Cardiac fibroblast (primary cell): Measurements from ENCODE around the gene PRAMEF11.

Experiments used
- DNase-seq, 2 donors: peaks; one replicate each; pipeline versions ENCODE4 v3.0.0 to v3.0.0-alpha.2; 2010; ENCODE audit warnings: low read depth in 2 of 2
- H3K4me3 ChIP-seq, 2 donors: replicated peaks in 1 of 2; 1 replicate in 1 of 2; 2 replicates in 1 of 2; pipeline ENCODE4 v1.5.1; 2011; ENCODE audit warnings: low read depth in 2 of 2, low read length in 2 of 2, mild to moderate bottlenecking in 2 of 2, moderate library complexity in 1 of 2
- TF ChIP-seq, protein P1 (sequence below): IDR thresholded peaks from one replicate; pipeline ENCODE4 v1.5.1; 2011; ENCODE audit warnings: low read depth, mild to moderate bottlenecking, low read length, inconsistent platforms

The PRAMEF11 gene

DNA sequence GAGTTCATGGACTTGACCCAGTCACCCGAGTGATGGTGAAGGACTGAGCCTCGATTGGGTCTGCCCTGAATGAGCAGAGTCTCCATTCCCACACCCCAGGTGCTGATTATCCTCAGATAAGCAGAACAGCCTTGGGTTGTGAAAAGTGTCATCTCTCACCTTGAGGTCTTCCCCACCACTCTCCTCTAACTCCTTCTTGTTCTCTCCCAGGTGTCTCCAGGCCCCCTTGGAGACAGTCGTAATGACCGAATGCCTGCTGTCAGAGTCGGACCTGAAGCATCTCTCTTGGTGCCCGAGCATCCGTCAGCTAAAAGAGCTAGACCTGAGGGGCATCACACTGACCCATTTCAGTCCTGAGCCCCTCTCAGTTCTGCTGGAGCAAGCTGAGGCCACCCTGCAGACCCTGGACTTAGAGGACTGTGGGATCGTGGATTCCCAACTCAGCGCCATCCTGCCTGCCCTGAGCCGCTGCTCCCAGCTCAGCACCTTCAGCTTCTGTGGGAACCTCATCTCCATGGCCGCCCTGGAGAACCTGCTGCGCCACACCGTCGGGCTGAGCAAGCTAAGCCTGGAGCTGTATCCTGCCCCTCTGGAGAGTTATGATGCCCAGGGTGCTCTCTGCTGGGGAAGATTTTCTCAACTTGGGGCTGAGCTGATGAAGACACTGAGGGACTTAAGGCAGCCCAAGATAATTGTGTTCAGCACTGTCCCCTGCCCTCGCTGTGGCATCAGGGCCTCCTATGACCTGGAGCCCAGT is 54.2 kb downstream of the PRAMEF11 start:
- H3K4me3 ChIP-seq = no peak overlapping the region
- no peak for DNase-seq
- TF ChIP-seq, protein P1, sequence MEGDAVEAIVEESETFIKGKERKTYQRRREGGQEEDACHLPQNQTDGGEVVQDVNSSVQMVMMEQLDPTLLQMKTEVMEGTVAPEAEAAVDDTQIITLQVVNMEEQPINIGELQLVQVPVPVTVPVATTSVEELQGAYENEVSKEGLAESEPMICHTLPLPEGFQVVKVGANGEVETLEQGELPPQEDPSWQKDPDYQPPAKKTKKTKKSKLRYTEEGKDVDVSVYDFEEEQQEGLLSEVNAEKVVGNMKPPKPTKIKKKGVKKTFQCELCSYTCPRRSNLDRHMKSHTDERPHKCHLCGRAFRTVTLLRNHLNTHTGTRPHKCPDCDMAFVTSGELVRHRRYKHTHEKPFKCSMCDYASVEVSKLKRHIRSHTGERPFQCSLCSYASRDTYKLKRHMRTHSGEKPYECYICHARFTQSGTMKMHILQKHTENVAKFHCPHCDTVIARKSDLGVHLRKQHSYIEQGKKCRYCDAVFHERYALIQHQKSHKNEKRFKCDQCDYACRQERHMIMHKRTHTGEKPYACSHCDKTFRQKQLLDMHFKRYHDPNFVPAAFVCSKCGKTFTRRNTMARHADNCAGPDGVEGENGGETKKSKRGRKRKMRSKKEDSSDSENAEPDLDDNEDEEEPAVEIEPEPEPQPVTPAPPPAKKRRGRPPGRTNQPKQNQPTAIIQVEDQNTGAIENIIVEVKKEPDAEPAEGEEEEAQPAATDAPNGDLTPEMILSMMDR = no peak

DNA sequence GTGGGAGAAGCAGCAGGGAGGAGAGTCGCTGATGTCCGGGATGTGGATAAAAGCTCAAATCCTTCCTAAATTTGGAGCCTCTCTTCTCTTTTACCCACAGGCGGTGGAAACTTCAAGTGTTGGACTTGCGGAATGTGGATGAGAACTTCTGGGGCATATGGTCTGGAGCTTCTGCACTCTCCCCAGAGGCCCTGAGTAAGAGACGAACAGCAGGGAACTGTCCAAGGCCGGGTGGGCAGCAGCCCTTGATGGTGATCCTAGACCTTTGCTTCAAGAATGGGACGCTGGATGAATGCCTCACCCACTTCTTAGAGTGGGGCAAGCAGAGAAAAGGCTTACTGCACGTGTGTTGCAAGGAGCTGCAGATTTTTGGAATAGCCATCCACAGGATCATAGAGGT is 55.8 kb downstream of the PRAMEF11 start:
- no peak for DNase-seq
- TF ChIP-seq, protein P1 = no peak
- H3K4me3 ChIP-seq = no peak overlapping the region

GRCh38 chr1:12774801-12775345 is 56.3 kb downstream of the PRAMEF11 start:
- H3K4me3 ChIP-seq = no peak overlapping the region
- no peak for DNase-seq
- TF ChIP-seq, protein P1 = no peak
